ENCODE measurements around the gene CCL4.

DNA sequence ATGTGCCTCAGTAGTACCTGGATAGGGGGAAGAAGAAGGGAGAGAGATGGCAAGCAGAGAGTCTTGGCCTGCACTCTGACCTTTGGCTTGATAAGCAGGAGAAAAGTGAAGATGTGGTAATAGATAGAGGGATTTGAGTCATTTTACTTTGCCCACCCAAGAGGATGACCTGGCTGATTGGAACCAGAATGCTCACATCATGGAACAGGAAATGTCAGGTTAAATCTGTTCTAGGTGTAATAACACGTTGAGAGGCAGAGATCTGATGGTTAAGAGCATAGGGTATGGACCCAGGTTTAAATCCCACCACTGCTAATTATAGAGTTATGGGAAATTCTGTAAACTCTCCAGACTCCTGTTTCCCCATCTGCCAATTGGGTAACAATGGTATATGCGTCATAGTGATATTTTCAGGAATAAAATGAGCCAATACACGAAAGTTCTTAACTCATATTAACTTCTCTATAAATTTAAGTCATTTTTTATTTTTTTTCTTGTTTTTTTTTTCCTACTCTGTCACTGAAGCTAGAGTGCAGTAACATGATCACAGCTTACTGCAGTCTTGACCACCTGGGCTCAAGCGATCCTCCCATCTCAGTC, 47.6 kb upstream of the CCL4 start:
- TF ChIP-seq, protein P1, sequence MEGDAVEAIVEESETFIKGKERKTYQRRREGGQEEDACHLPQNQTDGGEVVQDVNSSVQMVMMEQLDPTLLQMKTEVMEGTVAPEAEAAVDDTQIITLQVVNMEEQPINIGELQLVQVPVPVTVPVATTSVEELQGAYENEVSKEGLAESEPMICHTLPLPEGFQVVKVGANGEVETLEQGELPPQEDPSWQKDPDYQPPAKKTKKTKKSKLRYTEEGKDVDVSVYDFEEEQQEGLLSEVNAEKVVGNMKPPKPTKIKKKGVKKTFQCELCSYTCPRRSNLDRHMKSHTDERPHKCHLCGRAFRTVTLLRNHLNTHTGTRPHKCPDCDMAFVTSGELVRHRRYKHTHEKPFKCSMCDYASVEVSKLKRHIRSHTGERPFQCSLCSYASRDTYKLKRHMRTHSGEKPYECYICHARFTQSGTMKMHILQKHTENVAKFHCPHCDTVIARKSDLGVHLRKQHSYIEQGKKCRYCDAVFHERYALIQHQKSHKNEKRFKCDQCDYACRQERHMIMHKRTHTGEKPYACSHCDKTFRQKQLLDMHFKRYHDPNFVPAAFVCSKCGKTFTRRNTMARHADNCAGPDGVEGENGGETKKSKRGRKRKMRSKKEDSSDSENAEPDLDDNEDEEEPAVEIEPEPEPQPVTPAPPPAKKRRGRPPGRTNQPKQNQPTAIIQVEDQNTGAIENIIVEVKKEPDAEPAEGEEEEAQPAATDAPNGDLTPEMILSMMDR (optimal IDR thresholded peaks at IDR 0.05 in 1 of 3, IDR thresholded peaks at IDR 0.05 in 1 of 3, conservative IDR thresholded peaks at IDR 0.05 in 1 of 3; ENCODE audit: extremely low read depth in 1 of 3, insufficient read depth in 2 of 3, low read length in 3 of 3), result no peak
- TF ChIP-seq EZH2 (IDR thresholded peaks at IDR 0.05; ENCODE audit: low read length), result no peak
